GM18505 (cell line): Measurements from ENCODE around the gene LINS1.

Source experiments
- ATAC-seq: cut with Tn5 transposase; IDR thresholded peaks from one replicate; pipeline ENCODE4 v1.9.1; 2021; ENCODE audit not compliant: unreplicated experiment
- POLR2A ChIP-seq: IDR thresholded peaks from 4 replicates; pipeline ENCODE4 v1.6.1; 2011; ENCODE audit warnings: borderline replicate concordance; ENCODE audit not compliant: insufficient read depth, insufficient read length; ENCODE audit errors: extremely low read depth

LINS1 gene

DNA sequence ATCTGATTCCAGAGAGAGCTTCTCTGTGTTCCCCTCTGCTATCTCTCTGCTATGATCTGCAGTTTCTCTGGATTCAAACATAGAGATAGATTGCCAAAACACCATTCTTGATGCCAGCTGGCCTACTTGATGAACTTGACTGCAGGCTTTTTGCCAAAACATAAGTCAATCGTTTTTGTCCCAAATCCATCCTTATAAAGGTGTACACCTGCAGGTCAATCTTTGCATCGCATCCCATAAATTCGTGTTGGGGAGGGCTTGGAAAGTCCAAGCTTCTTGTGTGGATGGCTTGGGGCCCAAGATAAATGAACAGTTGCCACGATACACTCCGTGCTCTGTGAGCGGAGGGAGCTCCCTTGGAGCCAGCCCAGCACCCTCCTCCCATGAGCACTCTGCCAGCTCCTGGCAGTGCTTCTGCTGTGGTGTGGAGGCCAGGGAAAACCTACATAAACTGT, 75.9 kb downstream of the LINS1 start:
- no peak for ATAC-seq
- TF ChIP-seq POLR2A: no peak

DNA sequence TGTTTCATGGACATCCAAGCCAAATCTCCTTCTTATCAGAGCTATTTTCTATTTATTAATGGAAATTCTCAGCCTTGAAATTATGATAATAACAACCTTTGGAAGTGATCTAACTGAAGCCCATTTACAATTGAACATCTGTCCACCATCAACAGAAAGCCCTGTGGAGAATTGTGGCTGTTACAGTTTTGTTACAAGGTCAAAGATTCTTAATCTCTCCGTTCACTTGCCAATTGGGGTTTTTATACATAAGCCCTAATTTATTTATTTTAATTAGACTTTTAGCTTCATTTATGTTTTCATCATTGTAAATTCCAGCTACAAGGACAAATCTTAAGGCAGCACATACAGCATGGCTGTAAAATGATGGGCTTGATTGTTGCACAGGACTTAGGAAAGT, 76.5 kb downstream of the LINS1 start:
- TF ChIP-seq POLR2A: no peak
- no peak for ATAC-seq

GRCh38 chr15:100524326-100524725, 77.7 kb downstream of the LINS1 start:
- ATAC-seq: no peak
- no peak for TF ChIP-seq POLR2A

DNA sequence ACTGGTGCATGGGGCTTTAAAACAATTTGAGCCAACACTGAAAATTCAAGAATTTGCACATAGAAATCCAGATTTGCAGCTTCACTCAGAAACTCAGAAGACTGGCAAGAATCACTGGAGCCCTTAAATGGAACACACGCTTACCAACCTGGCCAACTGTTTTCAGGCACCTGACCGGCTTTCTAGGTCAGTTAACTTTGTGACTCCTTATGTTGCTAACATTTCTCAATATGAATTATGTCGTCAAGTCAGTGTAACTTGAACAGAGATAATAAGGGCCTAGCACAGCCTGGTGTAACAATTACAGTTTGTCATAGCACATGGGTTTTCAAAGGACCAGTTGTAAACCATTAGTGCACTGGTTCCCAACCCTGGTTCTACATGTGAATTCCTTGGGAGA, 80.1 kb downstream of the LINS1 start:
- ATAC-seq: no peak
- no peak for TF ChIP-seq POLR2A

DNA sequence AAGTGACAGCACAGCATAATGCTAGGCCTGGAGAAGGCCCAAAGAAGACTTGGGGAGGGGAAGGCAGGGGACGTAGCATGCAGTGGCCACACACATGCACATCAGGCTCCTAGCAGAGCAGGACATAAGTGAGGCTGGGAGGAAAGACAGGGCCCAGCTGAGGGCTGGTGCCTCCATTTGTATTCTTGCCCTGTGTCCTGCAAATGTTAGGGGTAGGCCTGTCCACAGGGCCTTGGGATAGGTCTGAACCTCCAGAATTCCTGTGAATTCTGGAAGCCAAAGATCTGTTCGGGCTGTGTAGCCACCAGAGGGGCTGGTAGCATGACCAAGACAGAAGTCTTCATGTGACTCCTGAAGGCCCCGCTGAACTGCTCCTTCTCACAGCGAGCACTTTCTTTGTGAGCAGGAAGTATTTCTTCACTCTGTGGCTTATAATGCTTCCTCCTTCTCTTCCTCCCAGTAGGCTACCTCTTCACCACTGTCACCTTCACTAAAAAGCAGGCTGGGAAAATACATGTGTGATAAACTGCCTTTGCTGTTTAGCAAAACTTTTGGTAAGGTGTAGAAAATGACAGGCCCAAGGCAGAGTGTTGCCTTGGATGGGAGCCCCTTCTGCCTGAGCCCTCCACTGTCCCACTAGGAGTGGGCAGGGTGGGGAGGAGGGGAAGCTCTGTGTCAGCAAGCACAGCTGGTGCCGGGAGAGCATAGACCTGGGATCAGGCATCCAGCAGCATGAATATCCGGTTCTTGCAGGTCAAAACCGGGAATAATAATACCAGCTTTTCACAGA, 81.7 kb downstream of the LINS1 start:
- TF ChIP-seq POLR2A: no peak
- no peak for ATAC-seq

DNA sequence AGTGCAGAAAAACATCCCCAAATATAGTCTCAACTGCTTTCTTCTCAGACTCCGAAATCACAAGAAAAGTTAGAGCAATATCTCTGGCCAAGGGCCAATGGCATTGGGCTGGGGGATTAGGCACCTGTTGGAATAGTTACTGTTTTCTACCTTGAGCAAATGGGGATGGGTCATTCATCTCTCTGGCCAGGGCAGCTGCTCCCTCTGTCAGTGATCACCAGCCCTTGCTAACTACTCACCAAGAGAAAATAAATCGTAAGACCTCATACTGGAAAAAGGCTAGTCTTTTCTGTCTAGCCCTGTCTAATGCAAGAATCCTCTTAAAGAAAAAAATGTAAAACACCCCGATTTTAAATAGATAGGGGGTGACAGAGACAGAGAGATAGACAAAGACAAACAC, 84.1 kb downstream of the LINS1 start:
- no peak for ATAC-seq
- no peak for TF ChIP-seq POLR2A
